H1 (cell line): ENCODE results near the gene ATF7. TPM values are rescaled to one million over a fixed set of nuclear protein-coding genes. Genes with fewer than 3 reads are reported as not detected.

ENCODE experiments used
- CTCF ChIA-PET: fragments of 300-600 bp; sonication (Branson Sonifier 250); formaldehyde crosslinking; loops from one replicate; lab custom pipeline; 2021; ENCODE audit not compliant: partially characterized antibody; lab: Charles Lee
- POLR2A ChIA-PET: fragments of 300-600 bp; sonication (Branson Sonifier 250); formaldehyde crosslinking; loops from one replicate; lab custom pipeline; 2021; ENCODE audit warnings: inconsistent platforms; ENCODE audit not compliant: partially characterized antibody; lab: Charles Lee
- DNase-seq, 2 experiments: peaks; one replicate each; pipeline versions ENCODE4 v3.0.0 to v3.0.0-alpha.2; 2010 to 2022; ENCODE audit warnings: low spot score in 2 of 2, low read depth in 1 of 2, mixed read lengths in 1 of 2
- FAIRE-seq: peaks from 2 replicates; lab custom pipeline; 2011; peaks lifted over from hg19 to GRCh38; lab: Jason Lieb, UNC
- H2AFZ ChIP-seq: 2 replicates; pipeline ENCODE4 v1.8.1; 2012; ENCODE audit warnings: low read length, inconsistent platforms
- H2AK5ac ChIP-seq: 2 replicates; pipeline ENCODE4 v1.6.1; 2013; ENCODE audit warnings: low read depth, low read length
- H2BK120ac ChIP-seq: replicated peaks from 2 replicates; pipeline ENCODE3; 2013; ENCODE audit warnings: low read depth, low read length, inconsistent platforms
- H2BK12ac ChIP-seq: 2 replicates; pipeline ENCODE4 v1.6.1; 2013; ENCODE audit warnings: low read depth, low read length
- H2BK15ac ChIP-seq: 2 replicates; pipeline ENCODE4 v1.6.1; 2013; ENCODE audit warnings: low read length
- H2BK20ac ChIP-seq: 2 replicates; pipeline ENCODE4 v1.6.1; 2013; ENCODE audit warnings: low read length
- H2BK5ac ChIP-seq: 2 replicates; pipeline ENCODE4 v1.6.1; 2013; ENCODE audit warnings: low read depth, low read length
- H3K14ac ChIP-seq: 2 replicates; pipeline ENCODE4 v1.6.1; 2013; ENCODE audit warnings: inconsistent platforms; ENCODE audit not compliant: insufficient read length
- H3K18ac ChIP-seq: 2 replicates; pipeline ENCODE4 v1.6.1; 2013; ENCODE audit warnings: low read length; ENCODE audit errors: extremely low read depth
- H3K23ac ChIP-seq: 2 replicates; pipeline ENCODE4 v1.6.1; 2013; ENCODE audit warnings: inconsistent platforms; ENCODE audit not compliant: insufficient read length
- H3K23me2 ChIP-seq: 2 replicates; pipeline ENCODE4 v1.6.1; 2013; ENCODE audit warnings: low read depth, low read length
- H3K27ac ChIP-seq: 2 replicates; pipeline ENCODE4 v1.6.1; 2011; ENCODE audit warnings: low read depth, low read length, inconsistent platforms
- H3K27me3 ChIP-seq, 4 experiments: replicated peaks in 1 of 4; 1 replicate in 1 of 4; 2 replicates in 3 of 4; pipeline versions ENCODE4 v1.6.1 to v1.8.1; 2011 to 2013; ENCODE audit warnings: low read length in 3 of 4, mild to moderate bottlenecking in 3 of 4, inconsistent platforms in 2 of 4, mixed read lengths in 2 of 4, moderate library complexity in 1 of 4; ENCODE audit not compliant: control insufficient read depth in 3 of 4, insufficient read depth in 3 of 4; ENCODE audit errors: extremely low read depth in 1 of 4
- H3K36me3 ChIP-seq, 4 experiments: 2 replicates each; pipeline versions ENCODE4 v1.6.1 to v1.8.1; 2011 to 2013; ENCODE audit warnings: mild to moderate bottlenecking in 4 of 4, low read length in 3 of 4, moderate library complexity in 2 of 4, control low read depth in 1 of 4, inconsistent platforms in 1 of 4; ENCODE audit not compliant: insufficient read depth in 4 of 4, control insufficient read depth in 2 of 4
- H3K4ac ChIP-seq: replicated peaks from 2 replicates; pipeline ENCODE3; 2013; ENCODE audit warnings: low read length, low read depth, mixed read lengths, inconsistent platforms; ENCODE audit not compliant: insufficient read length
- H3K4me1 ChIP-seq, 4 experiments: replicated peaks in 1 of 4; 1 replicate in 1 of 4; 2 replicates in 3 of 4; pipeline versions ENCODE4 v1.6.1 to v1.8.1; 2011 to 2013; ENCODE audit warnings: low read length in 3 of 4, inconsistent platforms in 2 of 4, mixed read lengths in 1 of 4; ENCODE audit not compliant: insufficient read depth in 4 of 4, control insufficient read depth in 3 of 4
- H3K4me2 ChIP-seq, 2 experiments: 2 replicates each; pipeline versions ENCODE4 v1.6.1 to v1.8.1; 2011 to 2013; ENCODE audit warnings: low read depth in 2 of 2, low read length in 2 of 2, control low read depth in 1 of 2, inconsistent platforms in 1 of 2, mild to moderate bottlenecking in 1 of 2; ENCODE audit not compliant: insufficient read depth in 1 of 2
- H3K4me3 ChIP-seq, 4 experiments: fragments of 200-600, 300-600 bp in 1 of 4; sonication (generic), shearing (Covaris generic), sonication (Bioruptor Twin) in 1 of 4; 2 replicates each; pipeline versions ENCODE4 v1.5.1 to v1.8.1; 2011 to 2016; ENCODE audit warnings: low read length in 4 of 4, low read depth in 3 of 4, control low read depth in 2 of 4, inconsistent platforms in 2 of 4, mild to moderate bottlenecking in 2 of 4, mixed read lengths in 1 of 4, moderate library complexity in 1 of 4; ENCODE audit not compliant: insufficient read depth in 2 of 4; ENCODE audit errors: extremely low read depth in 1 of 4
- H3K56ac ChIP-seq: replicated peaks from 2 replicates; pipeline ENCODE3; 2013; ENCODE audit warnings: low read depth, mild to moderate bottlenecking, mixed read lengths, low read length, inconsistent platforms; ENCODE audit not compliant: insufficient read length
- H3K79me1 ChIP-seq: 2 replicates; pipeline ENCODE4 v1.6.1; 2013; ENCODE audit warnings: low read depth, low read length, control low read depth
- H3K79me2 ChIP-seq, 2 experiments: 2 replicates each; pipeline versions ENCODE4 v1.6.1 to v1.8.1; 2012 to 2013; ENCODE audit warnings: low read length in 2 of 2, mild to moderate bottlenecking in 2 of 2, inconsistent platforms in 1 of 2; ENCODE audit not compliant: insufficient read depth in 2 of 2, control insufficient read depth in 1 of 2
- H3K9ac ChIP-seq, 4 experiments: replicated peaks in 1 of 4; 1 replicate in 1 of 4; 2 replicates in 3 of 4; pipeline versions ENCODE4 v1.6.1 to v1.8.1; 2011 to 2013; ENCODE audit warnings: low read depth in 3 of 4, low read length in 3 of 4, control low read depth in 2 of 4, mild to moderate bottlenecking in 2 of 4, moderate library complexity in 2 of 4, inconsistent platforms in 1 of 4; ENCODE audit errors: extremely low read depth in 1 of 4
- H3K9me3 ChIP-seq, 2 experiments: 2 replicates each; pipeline versions ENCODE4 v1.6.1 to v1.8.1; 2012 to 2013; ENCODE audit warnings: mild to moderate bottlenecking in 2 of 2, moderate library complexity in 2 of 2, control low read depth in 1 of 2, inconsistent platforms in 1 of 2, low read depth in 1 of 2, low read length in 1 of 2, mixed read lengths in 1 of 2; ENCODE audit not compliant: insufficient read depth in 2 of 2
- H4K20me1 ChIP-seq, 2 experiments: replicated peaks in 1 of 2; 2 replicates each; pipeline versions ENCODE3 to v1.8.1; 2011 to 2013; ENCODE audit warnings: inconsistent platforms in 2 of 2, low read length in 2 of 2, mild to moderate bottlenecking in 1 of 2; ENCODE audit not compliant: insufficient read depth in 2 of 2, control insufficient read depth in 1 of 2
- H4K5ac ChIP-seq: 2 replicates; pipeline ENCODE4 v1.6.1; 2013; ENCODE audit warnings: low read length, low read depth, mixed read lengths, inconsistent platforms; ENCODE audit not compliant: insufficient read length
- H4K8ac ChIP-seq: 2 replicates; pipeline ENCODE4 v1.8.0; 2013; ENCODE audit warnings: mild to moderate bottlenecking, moderate library complexity, low read length, inconsistent platforms; ENCODE audit not compliant: insufficient read depth; ENCODE audit errors: extremely low read depth
- H4K91ac ChIP-seq: replicated peaks from 2 replicates; pipeline ENCODE3; 2013; ENCODE audit warnings: low read length, mixed read lengths, inconsistent platforms; ENCODE audit not compliant: insufficient read length
- CTBP2 ChIP-seq: IDR thresholded peaks from 2 replicates; pipeline ENCODE4 v1.7.0; 2011; ENCODE audit warnings: borderline replicate concordance, mild to moderate bottlenecking, moderate library complexity, mixed read lengths, low read length; ENCODE audit not compliant: insufficient read depth, insufficient read length
- EZH2 ChIP-seq: fragments of 200-600 bp; sonication (generic); IDR thresholded peaks from 2 replicates; pipeline ENCODE4 v1.7.1; 2012; ENCODE audit warnings: low read depth, mild to moderate bottlenecking, moderate library complexity, low read length, inconsistent platforms; ENCODE audit not compliant: severe bottlenecking
- FOSL1 ChIP-seq: IDR thresholded peaks from 2 replicates; pipeline ENCODE4 v1.6.1; 2011; ENCODE audit warnings: mild to moderate bottlenecking, low read depth, low read length, moderate library complexity; ENCODE audit not compliant: insufficient read depth
- KDM4A ChIP-seq: IDR thresholded peaks from one replicate; pipeline ENCODE4 v1.7.1; 2012; ENCODE audit warnings: low read depth, mild to moderate bottlenecking, moderate library complexity, low read length, inconsistent platforms; ENCODE audit not compliant: severe bottlenecking
- PHF8 ChIP-seq: fragments of 200-600 bp; sonication (generic); conservative IDR thresholded peaks from 2 replicates; pipeline ENCODE4 v1.7.1; 2012; ENCODE audit warnings: low read depth, mild to moderate bottlenecking, inconsistent platforms, low read length, moderate library complexity
- POLR2A ChIP-seq, 2 experiments: IDR thresholded peaks; 1 replicate in 1 of 2; 2 replicates in 1 of 2; pipeline ENCODE4 v1.6.1; 2011; ENCODE audit warnings: low read depth in 2 of 2, low read length in 2 of 2, mild to moderate bottlenecking in 2 of 2; ENCODE audit errors: control extremely low read depth in 1 of 2
- POLR2AphosphoS5 ChIP-seq: IDR thresholded peaks from 2 replicates; pipeline ENCODE4 v1.6.1; 2011; ENCODE audit warnings: low read depth, low read length
- SP4 ChIP-seq: IDR thresholded peaks from 2 replicates; pipeline ENCODE4 v1.6.1; 2012; ENCODE audit warnings: low read length, inconsistent platforms
- TCF12 ChIP-seq: IDR thresholded peaks from 2 replicates; pipeline ENCODE4 v1.6.1; 2011; ENCODE audit warnings: low read depth, mild to moderate bottlenecking, low read length
- WGBS, 2 experiments: shearing (Covaris generic) in 1 of 2; methylation state at CpG; one replicate each; pipeline versions ENCODE4 v1.1.6 to v1.1.7; 2013 to 2015; ENCODE audit warnings: low lambda C conversion rate in 2 of 2, mixed read lengths in 2 of 2, inconsistent platforms in 1 of 2, low coverage in 1 of 2, missing lambda C conversion rate in 1 of 2; ENCODE audit not compliant: insufficient replicate concordance in 2 of 2, insufficient coverage in 1 of 2, insufficient read length in 1 of 2; ENCODE audit errors: extremely low coverage in 1 of 2, missing lambda C conversion rate in 1 of 2; 5-methylcytosine and 5-hydroxymethylcytosine counted together
- polyA plus RNA-seq, 7 experiments: library from polyadenylated mRNA; depleted of rRNA in 3 of 7; stranded (reverse) in 5 of 7; unstranded in 2 of 7; fragments of >200 nt in 5 of 7; fragments of 200-250 nt in 2 of 7; gene quantifications; 1 replicate in 5 of 7; 2 replicates in 1 of 7; 4 replicates in 1 of 7; pipeline versions ENCODE4 v1.2.1 to v1.2.3, GENCODE V29; 2011 to 2013; ENCODE audit warnings: missing spikeins in 2 of 7, mixed read lengths in 2 of 7
- total RNA-seq: library from RNA; stranded (reverse); fragmentation: NEBNext Ultra II Directional; extraction: Animal tissue kit (Norgen Biotek cat#: 25700); gene quantifications from 2 replicates; pipeline ENCODE4 v1.2.1, GENCODE V29; 2021

The ATF7 gene
- total and polyA plus RNA-seq, 2 of the 8 experiments (the other 6 are each of a cell fraction or from before 2014, with no cell fraction given) = 10.1 to 16.6 TPM

GRCh38 chr12:53461591-53461990 lies 164.6 kb downstream of the ATF7 start:
- FAIRE-seq = no peak

More at GRCh38 chr12:53461591-53461990, 164.6 kb downstream of the ATF7 start:
- H3K79me2 ChIP-seq = peaks cover 8 to 88% of the 10 kb centered on the region in 2 experiments
- H3K18ac ChIP-seq = no peak overlapping the region
- no peak overlapping the region for H3K56ac ChIP-seq
- no peak overlapping the region for H2BK5ac ChIP-seq
- no peak for TF ChIP-seq CTBP2
- no peak for TF ChIP-seq TCF12
- no peak for TF ChIP-seq SP4
- TF ChIP-seq POLR2A (IDR thresholded peaks at IDR 0.05; ENCODE audit: control extremely low read depth in 1 of 2, low read depth in 2 of 2, low read length in 2 of 2) = 0 out of 3 replicates have a peak, but pooled peaks of 1 of the 2 experiments have one; percentile 6
- TF ChIP-seq PHF8 = no peak
- no peak for TF ChIP-seq EZH2
- no peak for TF ChIP-seq KDM4A
- TF ChIP-seq FOSL1 = no peak
- TF ChIP-seq POLR2AphosphoS5 = peak; percentile 57; the same call in 1 of the 2 replicates
- H3K79me1 ChIP-seq = peaks cover 4% of the 10 kb centered on the region
- no peak for DNase-seq
- no peaks in the 10 kb centered on the region for H3K9me3 ChIP-seq
- H3K9ac ChIP-seq = no peak overlapping the region
- WGBS, 2 experiments = 87 to 100% methylated on average over 2 to 8 of the region's 8 CpGs
- H3K23ac ChIP-seq = no peak overlapping the region
- no peak overlapping the region for H2BK15ac ChIP-seq
- no peak overlapping the region for H3K4ac ChIP-seq
- no peak overlapping the region for H3K4me3 ChIP-seq
- no peaks in the 10 kb centered on the region; the same call in 1 of the 2 replicates for H3K23me2 ChIP-seq
- H3K27ac ChIP-seq = no peak overlapping the region
- no peak overlapping the region for H4K91ac ChIP-seq
- H4K5ac ChIP-seq = no peak overlapping the region
- H4K20me1 ChIP-seq = peaks cover 35 to 47% of the 10 kb centered on the region in 2 experiments
- no peak overlapping the region for H3K4me2 ChIP-seq
- H2BK120ac ChIP-seq = no peak overlapping the region
- POLR2A ChIA-PET = interaction anchor here (0.6 to 67.0 kb wide), 6 partner anchors 6 to 140 kb away, joined by 3 to 3397 read pairs (median 6); partner anchors contain the start of genes AAAS, MAP3K12, NPFF and PCBP2
- H3K36me3 ChIP-seq = peaks cover 85 to 100% (median 94%) of the 10 kb centered on the region in 4 experiments
- no peak overlapping the region for H3K14ac ChIP-seq
- no peak overlapping the region for H2BK12ac ChIP-seq
- no peaks in the 10 kb centered on the region for H3K27me3 ChIP-seq
- no peak overlapping the region for H2AK5ac ChIP-seq
- CTCF ChIA-PET = interaction anchor here (0.7 to 6.4 kb wide), 4 partner anchors 9 to 44 kb away, joined by 3 to 57 read pairs (median 6); no protein-coding TSS in a partner anchor
- no peak overlapping the region for H4K8ac ChIP-seq
- H2BK20ac ChIP-seq = no peak overlapping the region
- H2AFZ ChIP-seq = no peak overlapping the region
- H3K4me1 ChIP-seq = peaks cover 0 to 10% (median under 1%) of the 10 kb centered on the region in 4 experiments; a peak in 3 of 7 replicates
